ENCODE results near the gene MAOA.

Gene MAOA

DNA sequence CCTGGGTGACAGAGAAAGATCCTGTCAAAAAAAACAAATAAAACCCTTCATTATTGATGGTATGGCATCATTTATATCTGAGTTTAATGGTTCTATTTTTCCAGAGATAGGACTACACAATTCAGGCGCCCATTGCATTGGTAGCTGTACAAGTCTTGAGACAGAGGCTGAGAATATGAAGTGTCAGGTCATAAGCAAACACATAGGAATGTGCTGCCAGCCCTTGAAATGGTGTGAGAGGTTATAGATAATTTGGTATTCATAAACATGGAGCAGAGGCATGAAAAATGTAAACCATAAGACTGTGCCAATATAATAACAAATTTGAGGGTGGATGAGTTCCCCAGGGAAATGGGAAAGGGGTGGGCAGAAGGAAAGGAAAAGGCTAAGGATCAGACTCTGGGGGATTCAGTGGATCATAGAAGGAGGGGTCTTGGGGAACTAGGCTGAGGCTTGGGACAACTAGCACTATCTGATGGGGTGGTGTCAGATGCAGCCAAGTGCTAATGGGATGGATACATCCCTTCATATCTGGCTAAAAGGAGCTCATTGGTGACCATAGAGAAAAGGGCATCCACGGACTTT is 50.8 kb downstream of the MAOA start:
- TF ChIP-seq, protein P1, sequence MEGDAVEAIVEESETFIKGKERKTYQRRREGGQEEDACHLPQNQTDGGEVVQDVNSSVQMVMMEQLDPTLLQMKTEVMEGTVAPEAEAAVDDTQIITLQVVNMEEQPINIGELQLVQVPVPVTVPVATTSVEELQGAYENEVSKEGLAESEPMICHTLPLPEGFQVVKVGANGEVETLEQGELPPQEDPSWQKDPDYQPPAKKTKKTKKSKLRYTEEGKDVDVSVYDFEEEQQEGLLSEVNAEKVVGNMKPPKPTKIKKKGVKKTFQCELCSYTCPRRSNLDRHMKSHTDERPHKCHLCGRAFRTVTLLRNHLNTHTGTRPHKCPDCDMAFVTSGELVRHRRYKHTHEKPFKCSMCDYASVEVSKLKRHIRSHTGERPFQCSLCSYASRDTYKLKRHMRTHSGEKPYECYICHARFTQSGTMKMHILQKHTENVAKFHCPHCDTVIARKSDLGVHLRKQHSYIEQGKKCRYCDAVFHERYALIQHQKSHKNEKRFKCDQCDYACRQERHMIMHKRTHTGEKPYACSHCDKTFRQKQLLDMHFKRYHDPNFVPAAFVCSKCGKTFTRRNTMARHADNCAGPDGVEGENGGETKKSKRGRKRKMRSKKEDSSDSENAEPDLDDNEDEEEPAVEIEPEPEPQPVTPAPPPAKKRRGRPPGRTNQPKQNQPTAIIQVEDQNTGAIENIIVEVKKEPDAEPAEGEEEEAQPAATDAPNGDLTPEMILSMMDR (IDR thresholded peaks at IDR 0.05; ENCODE audit: low read depth, low read length), result no peak
- no peak overlapping the region for H3K4me3 ChIP-seq (ENCODE audit: low read depth, low read length)
- in situ Hi-C loops (cut with HindIII; ENCODE audit: low sequenced_read_pairs), result no loop called here
- DNase-seq (ENCODE audit: low read depth, low spot score), result no peak

DNA sequence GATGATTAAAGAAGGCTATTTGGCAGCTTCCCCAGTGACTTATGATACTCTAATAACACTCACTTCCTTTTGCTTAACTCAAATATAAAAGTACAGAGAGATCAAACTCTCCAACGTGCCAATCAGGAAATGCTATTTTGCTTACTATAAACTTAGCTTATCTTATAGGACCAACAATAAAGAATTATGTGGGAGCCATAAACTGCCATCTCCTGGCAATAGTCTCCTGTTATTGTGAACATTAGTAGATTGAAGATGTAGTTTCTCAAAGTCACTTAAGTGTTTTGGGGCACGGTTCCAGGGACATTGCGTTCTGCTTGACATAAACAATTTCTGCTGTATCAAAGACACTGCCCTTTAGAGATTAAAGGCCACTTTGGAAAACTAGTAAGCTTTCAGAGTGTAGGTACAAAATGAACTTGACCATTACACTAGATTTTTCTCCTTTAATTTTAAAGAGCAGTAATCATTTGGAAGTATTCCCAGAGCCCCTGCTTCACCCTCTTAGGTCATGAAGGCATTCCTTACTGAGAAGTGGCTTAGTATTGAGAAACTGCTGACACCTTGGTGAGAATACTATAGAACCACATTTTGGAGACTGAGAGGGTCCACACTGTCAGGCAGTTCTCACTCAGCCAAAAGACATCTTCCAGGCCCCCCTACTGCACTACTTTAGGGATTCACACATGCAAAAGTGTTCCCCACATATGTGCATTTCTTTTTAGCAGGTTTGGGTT is 51.9 kb downstream of the MAOA start:
- no peak overlapping the region for H3K4me3 ChIP-seq (ENCODE audit: low read depth, low read length)
- TF ChIP-seq, protein P1 (IDR thresholded peaks at IDR 0.05; ENCODE audit: low read depth, low read length), result no peak
- peak; percentile 8 for DNase-seq (ENCODE audit: low read depth, low spot score)
- in situ Hi-C loops (cut with HindIII; ENCODE audit: low sequenced_read_pairs), result no loop called here

DNA sequence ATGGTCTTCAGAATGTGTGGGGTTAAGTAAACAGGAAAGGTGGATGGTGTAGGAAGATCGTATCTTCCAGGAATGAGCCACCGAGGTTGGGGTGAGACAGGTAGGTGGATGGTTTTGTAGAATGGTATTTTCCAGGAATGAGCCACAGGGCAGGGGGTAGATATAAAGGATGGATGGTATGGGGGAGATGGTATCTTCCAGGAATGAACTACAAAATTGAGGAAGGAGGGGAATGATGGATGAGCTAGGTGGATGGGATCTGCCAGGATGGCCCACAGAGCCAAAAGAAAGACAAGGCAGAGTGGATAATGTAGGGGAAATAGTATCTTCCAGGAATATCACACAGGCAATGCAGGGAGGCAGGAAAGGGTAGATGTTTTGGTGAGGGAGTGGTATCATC is 60.0 kb downstream of the MAOA start:
- TF ChIP-seq, protein P1 (IDR thresholded peaks at IDR 0.05; ENCODE audit: low read depth, low read length), result no peak
- H3K4me3 ChIP-seq (ENCODE audit: low read depth, low read length), result no peak overlapping the region
- in situ Hi-C loops (cut with HindIII; ENCODE audit: low sequenced_read_pairs), result no loop called here
- no peak for DNase-seq (ENCODE audit: low read depth, low spot score)

DNA sequence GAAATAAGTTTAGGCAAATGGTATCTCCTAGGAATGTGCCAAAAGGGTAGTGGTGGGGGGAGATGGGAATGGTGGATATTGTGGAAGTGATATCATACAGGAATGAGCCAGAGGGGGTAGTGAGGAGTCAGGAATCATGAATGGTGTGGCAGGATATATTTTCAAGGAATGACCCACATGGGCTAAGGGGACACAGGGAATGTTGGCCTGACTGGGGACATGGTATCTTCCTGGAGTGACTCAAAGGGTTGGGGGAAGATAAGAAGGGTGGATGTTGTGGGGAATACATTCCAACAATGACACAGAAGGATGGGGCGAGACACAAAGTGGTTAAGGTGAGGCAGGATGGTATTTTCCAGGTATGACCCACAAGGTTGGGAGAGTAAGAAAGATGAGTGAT is 60.6 kb downstream of the MAOA start:
- in situ Hi-C loops (cut with HindIII; ENCODE audit: low sequenced_read_pairs), result no loop called here
- TF ChIP-seq, protein P1 (IDR thresholded peaks at IDR 0.05; ENCODE audit: low read depth, low read length), result no peak
- no peak overlapping the region for H3K4me3 ChIP-seq (ENCODE audit: low read depth, low read length)
- no peak for DNase-seq (ENCODE audit: low read depth, low spot score)

DNA sequence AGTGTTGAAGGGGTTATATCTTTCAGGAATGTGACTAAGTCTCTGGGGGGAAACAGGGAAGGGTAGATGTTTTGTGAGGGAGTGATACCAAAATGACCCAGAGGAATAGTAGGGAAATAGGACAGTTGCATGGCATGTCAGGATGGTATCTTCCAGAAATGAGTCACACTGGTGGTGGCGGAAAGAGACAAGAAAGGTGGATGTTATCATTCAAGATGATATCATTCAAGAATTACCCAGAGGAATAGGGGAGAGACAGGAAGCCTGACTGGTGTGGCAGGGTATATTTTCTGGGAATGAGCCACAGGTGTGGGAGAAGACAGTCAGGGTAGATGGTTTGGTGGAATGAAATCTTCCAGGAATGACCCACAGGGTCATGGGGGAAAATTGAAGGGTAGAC is 61.1 kb downstream of the MAOA start:
- in situ Hi-C loops (cut with HindIII; ENCODE audit: low sequenced_read_pairs), result no loop called here
- no peak overlapping the region for H3K4me3 ChIP-seq (ENCODE audit: low read depth, low read length)
- TF ChIP-seq, protein P1 (IDR thresholded peaks at IDR 0.05; ENCODE audit: low read depth, low read length), result no peak
- no peak for DNase-seq (ENCODE audit: low read depth, low spot score)

DNA sequence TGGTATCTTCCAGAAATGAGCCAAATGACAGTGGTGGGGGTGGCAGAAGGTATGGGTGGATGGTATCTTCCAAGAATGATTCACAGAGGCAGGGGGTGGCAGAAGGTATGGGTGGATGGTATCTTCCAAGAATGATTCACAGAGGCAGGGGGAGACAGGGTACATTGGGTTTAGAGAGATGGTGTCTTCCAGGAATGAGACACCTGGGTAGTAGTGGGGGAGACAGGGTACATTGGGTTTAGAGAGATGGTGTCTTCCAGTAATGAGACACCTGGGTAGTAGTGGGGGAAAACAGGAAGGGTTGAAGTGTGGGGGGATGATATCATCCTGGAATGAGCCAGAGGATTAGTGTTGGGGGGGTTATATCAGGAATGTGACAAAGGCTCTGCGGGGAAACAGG is 62.0 kb downstream of the MAOA start:
- DNase-seq (ENCODE audit: low read depth, low spot score), result no peak
- TF ChIP-seq, protein P1 (IDR thresholded peaks at IDR 0.05; ENCODE audit: low read depth, low read length), result no peak
- in situ Hi-C loops (cut with HindIII; ENCODE audit: low sequenced_read_pairs), result no loop called here
- no peak overlapping the region for H3K4me3 ChIP-seq (ENCODE audit: low read depth, low read length)

Data from astrocyte of the spinal cord (primary cell).